NCI-H748 treated with DMSO at 0.1 percent for 48 hours (cell line): Measurements from ENCODE around the gene ACAT2.
"Not testable (repeated sequence)": the region's sequence is repeated elsewhere in the genome, so short reads cannot be mapped to it uniquely, and the experiment has no call there.

Experiments used
- DNase-seq: peaks from one replicate; lab custom pipeline; 2025; lab: John Stamatoyannopoulos, UW

The ACAT2 gene

GRCh38 chr6:159772196-159772595 is 10.4 kb downstream of the ACAT2 start:
- no peak for DNase-seq

- DNase-seq = no peak
Measured at GRCh38 chr6:159777240-159777904, 15.5 kb downstream of the ACAT2 start.

GRCh38 chr6:159778131-159778530 is 16.3 kb downstream of the ACAT2 start:
- DNase-seq = no peak

GRCh38 chr6:159778542-159779103 is 16.8 kb downstream of the ACAT2 start:
- DNase-seq = no peak

GRCh38 chr6:159788276-159788675 is 26.4 kb downstream of the ACAT2 start:
- no peak for DNase-seq

GRCh38 chr6:159788753-159789376 is 27.0 kb downstream of the ACAT2 start:
- DNase-seq = no peak

- DNase-seq = peak; percentile 98
Measured at GRCh38 chr6:159789377-159790148, 27.7 kb downstream of the ACAT2 start, which contains the start of gene TCP1. TSS of gene TCP1 (minus strand) at chr6:159789602. CDS start at chr6:159789468, 134 bp downstream.

- DNase-seq = peak; percentile 87
Measured at GRCh38 chr6:159790149-159790955, 28.5 kb downstream of the ACAT2 start, which contains the start of gene MRPL18. TSS of gene MRPL18 (plus strand) at chr6:159790467. CDS start at chr6:159790588, 121 bp downstream.

GRCh38 chr6:159790956-159791598 is 29.2 kb downstream of the ACAT2 start:
- no peak for DNase-seq

GRCh38 chr6:159794976-159795375 is 33.1 kb downstream of the ACAT2 start:
- DNase-seq = not testable (repeated sequence)

GRCh38 chr6:159797554-159797953 is 35.7 kb downstream of the ACAT2 start:
- DNase-seq = no peak

GRCh38 chr6:159800141-159800865 is 38.5 kb downstream of the ACAT2 start, which contains the start of gene PNLDC1:
TSS of gene PNLDC1 (plus strand) at chr6:159800276. CDS start at chr6:159800308, 32 bp downstream.
- DNase-seq = no peak

- DNase-seq = no peak
Measured at GRCh38 chr6:159801935-159802334, 40.1 kb downstream of the ACAT2 start.

- DNase-seq = no peak
Measured at GRCh38 chr6:159804504-159804903, 42.7 kb downstream of the ACAT2 start.

GRCh38 chr6:159805440-159806020 is 43.7 kb downstream of the ACAT2 start:
- DNase-seq = no peak

- no peak for DNase-seq
Measured at GRCh38 chr6:159806021-159806458, 44.2 kb downstream of the ACAT2 start.

GRCh38 chr6:159807150-159807858 is 45.5 kb downstream of the ACAT2 start:
- DNase-seq = no peak

GRCh38 chr6:159808647-159809046 is 46.8 kb downstream of the ACAT2 start:
- DNase-seq = no peak

GRCh38 chr6:159809149-159809548 is 47.3 kb downstream of the ACAT2 start:
- no peak for DNase-seq
